ENCODE measurements around the gene CACNA2D2. TPM values are rescaled to one million over a fixed set of nuclear protein-coding genes. Genes with fewer than 3 reads are reported as not detected.
A peak's percentile ranks its signal among the peaks of the same experiment; 100 is the strongest.

The CACNA2D2 gene
- total RNA-seq, 2 donors from 2014 or later, result 5.6 to 9.1 TPM

GRCh38 chr3:50502584-50503423 is 630 bp downstream of the CACNA2D2 start:
- H3K9me3 ChIP-seq, result no peaks in the 10 kb centered on the region
- intact Hi-C loops (cut with DNase I), result no loop called here
- WGBS, result 2% methylated on average over 64 of the region's 79 CpGs
- no peak for DNase-seq (ENCODE audit: low spot score)
- H3K4me1 ChIP-seq (replicated peaks), result no peaks in the 10 kb centered on the region
- no peaks in the 10 kb centered on the region for H3K27me3 ChIP-seq (replicated peaks; ENCODE audit: insufficient read depth)
- peak overlapping the region; percentile 53 to 62 for H3K4me3 ChIP-seq
- H3K27ac ChIP-seq, result peak overlapping the region in 1 of 2 donors; percentile 68
- H3K36me3 ChIP-seq, result no peaks in the 10 kb centered on the region
- TF ChIP-seq POLR2A (IDR thresholded peaks at IDR 0.05) (no peak), POLR2AphosphoS5 (IDR thresholded peaks at IDR 0.05) (no peak), CTCF (IDR thresholded peaks at IDR 0.05) (no peak)

- H3K27me3 ChIP-seq (replicated peaks; ENCODE audit: insufficient read depth), result no peaks in the 10 kb centered on the region
- 22% methylated on average over 6 of the region's 7 CpGs for WGBS
- no peaks in the 10 kb centered on the region for H3K36me3 ChIP-seq
- H3K9me3 ChIP-seq, result no peaks in the 10 kb centered on the region
- no peak for TF ChIP-seq POLR2A (IDR thresholded peaks at IDR 0.05)
- peak overlapping the region in 1 of 2 donors; percentile 62 for H3K4me3 ChIP-seq
- DNase-seq (ENCODE audit: low spot score), result no peak
- H3K4me1 ChIP-seq (replicated peaks), result no peaks in the 10 kb centered on the region
- intact Hi-C loops (cut with DNase I), result no loop called here
- no peak overlapping the region for H3K27ac ChIP-seq
These were observed 1.2 kb downstream of the CACNA2D2 start for GRCh38 chr3:50502225-50502583.

GRCh38 chr3:50495609-50496423 is 7.6 kb downstream of the CACNA2D2 start:
- DNase-seq (ENCODE audit: low spot score), result no peak
- Histone ChIP-seq H3K4me3 (no peak overlapping the region), H3K4me1 (replicated peaks) (no peaks in the 10 kb centered on the region), H3K27me3 (replicated peaks; ENCODE audit: insufficient read depth) (no peaks in the 10 kb centered on the region), H3K36me3 (no peaks in the 10 kb centered on the region), H3K9me3 (no peaks in the 10 kb centered on the region), H3K27ac (no peak overlapping the region)
- TF ChIP-seq POLR2A (IDR thresholded peaks at IDR 0.05), result no peak
- TF ChIP-seq POLR2AphosphoS5 (IDR thresholded peaks at IDR 0.05), result no peak
- TF ChIP-seq CTCF (IDR thresholded peaks at IDR 0.05), result no peak
- intact Hi-C loops (cut with DNase I), result no loop called here
- 64% methylated on average over 16 of the region's 16 CpGs for WGBS

GRCh38 chr3:50494126-50494525 is 9.3 kb downstream of the CACNA2D2 start:
- 91% methylated on average over 8 of the region's 8 CpGs for WGBS
- no peaks in the 10 kb centered on the region for H3K36me3 ChIP-seq
- H3K27me3 ChIP-seq (replicated peaks; ENCODE audit: insufficient read depth), result no peaks in the 10 kb centered on the region
- no peaks in the 10 kb centered on the region for H3K9me3 ChIP-seq
- no peak for DNase-seq (ENCODE audit: low spot score)
- H3K4me1 ChIP-seq (replicated peaks), result no peaks in the 10 kb centered on the region
- no peak overlapping the region for H3K4me3 ChIP-seq
- H3K27ac ChIP-seq, result no peak overlapping the region
- intact Hi-C loops (cut with DNase I), result no loop called here
- TF ChIP-seq POLR2A (IDR thresholded peaks at IDR 0.05) (no peak), POLR2AphosphoS5 (IDR thresholded peaks at IDR 0.05) (no peak), CTCF (IDR thresholded peaks at IDR 0.05) (no peak)

GRCh38 chr3:50493623-50494022 is 9.8 kb downstream of the CACNA2D2 start:
- Histone ChIP-seq H3K4me3 (no peak overlapping the region), H3K36me3 (no peaks in the 10 kb centered on the region), H3K9me3 (no peaks in the 10 kb centered on the region), H3K27me3 (replicated peaks; ENCODE audit: insufficient read depth) (no peaks in the 10 kb centered on the region), H3K4me1 (replicated peaks) (no peaks in the 10 kb centered on the region), H3K27ac (no peak overlapping the region)
- TF ChIP-seq POLR2AphosphoS5 (IDR thresholded peaks at IDR 0.05) (no peak), POLR2A (IDR thresholded peaks at IDR 0.05) (no peak), CTCF (IDR thresholded peaks at IDR 0.05) (no peak)
- WGBS, result 87% methylated on average over 11 of the region's 11 CpGs
- DNase-seq (ENCODE audit: low spot score), result no peak
- intact Hi-C loops (cut with DNase I), result no loop called here

Data from prostate gland (tissue), 2 donors.